ENCODE results near the gene TTLL12. TPM values are rescaled to one million over a fixed set of nuclear protein-coding genes. Genes with fewer than 3 reads are reported as not detected.

The TTLL12 gene
- total and polyA plus RNA-seq, 2 donors from 2014 or later: 11.5 to 26.3 TPM

GRCh38 chr22:43135565-43135964 lies 51.4 kb downstream of the TTLL12 start:
- Histone ChIP-seq H3K9ac (ENCODE audit: low read length in 3 of 3) (no peak overlapping the region), H3K36me3 (ENCODE audit: control insufficient read depth in 2 of 3, insufficient read depth in 3 of 3, low read length in 3 of 3) (peaks cover 5 to 47% (median 21%) of the 10 kb centered on the region in 3 donors), H3K9me3 (ENCODE audit: control insufficient read depth in 2 of 3, insufficient read depth in 1 of 3, low read length in 3 of 3) (no peaks in the 10 kb centered on the region), H3K27ac (ENCODE audit: low read depth in 2 of 2, low read length in 2 of 2) (no peak overlapping the region), H3K27me3 (ENCODE audit: control insufficient read depth, insufficient read depth, low read length) (no peaks in the 10 kb centered on the region), H3K4me3 (ENCODE audit: low read length in 3 of 3) (no peak overlapping the region), H3K4me1 (ENCODE audit: control insufficient read depth in 2 of 3, insufficient read depth in 2 of 3, low read depth in 1 of 3, low read length in 3 of 3) (peaks cover 0 to 6% (median 4%) of the 10 kb centered on the region in 3 donors)
- DNase-seq (no peak), FAIRE-seq (no peak)
- TF ChIP-seq, protein P1, sequence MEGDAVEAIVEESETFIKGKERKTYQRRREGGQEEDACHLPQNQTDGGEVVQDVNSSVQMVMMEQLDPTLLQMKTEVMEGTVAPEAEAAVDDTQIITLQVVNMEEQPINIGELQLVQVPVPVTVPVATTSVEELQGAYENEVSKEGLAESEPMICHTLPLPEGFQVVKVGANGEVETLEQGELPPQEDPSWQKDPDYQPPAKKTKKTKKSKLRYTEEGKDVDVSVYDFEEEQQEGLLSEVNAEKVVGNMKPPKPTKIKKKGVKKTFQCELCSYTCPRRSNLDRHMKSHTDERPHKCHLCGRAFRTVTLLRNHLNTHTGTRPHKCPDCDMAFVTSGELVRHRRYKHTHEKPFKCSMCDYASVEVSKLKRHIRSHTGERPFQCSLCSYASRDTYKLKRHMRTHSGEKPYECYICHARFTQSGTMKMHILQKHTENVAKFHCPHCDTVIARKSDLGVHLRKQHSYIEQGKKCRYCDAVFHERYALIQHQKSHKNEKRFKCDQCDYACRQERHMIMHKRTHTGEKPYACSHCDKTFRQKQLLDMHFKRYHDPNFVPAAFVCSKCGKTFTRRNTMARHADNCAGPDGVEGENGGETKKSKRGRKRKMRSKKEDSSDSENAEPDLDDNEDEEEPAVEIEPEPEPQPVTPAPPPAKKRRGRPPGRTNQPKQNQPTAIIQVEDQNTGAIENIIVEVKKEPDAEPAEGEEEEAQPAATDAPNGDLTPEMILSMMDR (IDR thresholded peaks at IDR 0.05; ENCODE audit: borderline replicate concordance, extremely low read depth, insufficient read depth): no peak
- intact Hi-C loops (cut with DNase I): no loop called here

GRCh38 chr22:43134553-43134952 lies 52.4 kb downstream of the TTLL12 start:
- FAIRE-seq (no peak), DNase-seq (no peak)
- H3K27me3 ChIP-seq (ENCODE audit: control insufficient read depth, insufficient read depth, low read length): no peaks in the 10 kb centered on the region
- H3K27ac ChIP-seq (ENCODE audit: low read depth in 2 of 2, low read length in 2 of 2): no peak overlapping the region
- H3K4me3 ChIP-seq (ENCODE audit: low read length in 3 of 3): no peak overlapping the region
- TF ChIP-seq, protein P1 (IDR thresholded peaks at IDR 0.05; ENCODE audit: borderline replicate concordance, extremely low read depth, insufficient read depth): no peak
- peaks cover 0 to 6% (median 4%) of the 10 kb centered on the region in 3 donors for H3K4me1 ChIP-seq (ENCODE audit: control insufficient read depth in 2 of 3, insufficient read depth in 2 of 3, low read depth in 1 of 3, low read length in 3 of 3)
- peaks cover 3 to 42% (median 18%) of the 10 kb centered on the region in 3 donors for H3K36me3 ChIP-seq (ENCODE audit: control insufficient read depth in 2 of 3, insufficient read depth in 3 of 3, low read length in 3 of 3)
- H3K9me3 ChIP-seq (ENCODE audit: control insufficient read depth in 2 of 3, insufficient read depth in 1 of 3, low read length in 3 of 3): no peaks in the 10 kb centered on the region
- H3K9ac ChIP-seq (ENCODE audit: low read length in 3 of 3): no peak overlapping the region
- intact Hi-C loops (cut with DNase I): no loop called here

- peaks cover 3 to 42% (median 15%) of the 10 kb centered on the region in 3 donors for H3K36me3 ChIP-seq (ENCODE audit: control insufficient read depth in 2 of 3, insufficient read depth in 3 of 3, low read length in 3 of 3)
Observed at GRCh38 chr22:43133401-43133800, 53.5 kb downstream of the TTLL12 start.

More at GRCh38 chr22:43133401-43133800, 53.5 kb downstream of the TTLL12 start:
- Histone ChIP-seq H3K4me3 (ENCODE audit: low read length in 3 of 3) (no peak overlapping the region), H3K27me3 (ENCODE audit: control insufficient read depth, insufficient read depth, low read length) (no peaks in the 10 kb centered on the region), H3K9me3 (ENCODE audit: control insufficient read depth in 2 of 3, insufficient read depth in 1 of 3, low read length in 3 of 3) (no peaks in the 10 kb centered on the region), H3K27ac (ENCODE audit: low read depth in 2 of 2, low read length in 2 of 2) (no peak overlapping the region), H3K4me1 (ENCODE audit: control insufficient read depth in 2 of 3, insufficient read depth in 2 of 3, low read depth in 1 of 3, low read length in 3 of 3) (peaks cover 0 to 8% (median 6%) of the 10 kb centered on the region in 3 donors), H3K9ac (ENCODE audit: low read length in 3 of 3) (no peak overlapping the region)
- intact Hi-C loops (cut with DNase I): no loop called here
- DNase-seq (no peak), FAIRE-seq (no peak)
- TF ChIP-seq, protein P1 (IDR thresholded peaks at IDR 0.05; ENCODE audit: borderline replicate concordance, extremely low read depth, insufficient read depth): no peak
